D721Med (cell line): ENCODE results near the gene CLSTN2.

Experiments used
- DNase-seq: peaks from one replicate; pipeline ENCODE4 v3.0.0; 2011; ENCODE audit warnings: low spot score; ENCODE audit not compliant: insufficient read length
- FAIRE-seq: peaks from 2 replicates; lab custom pipeline; 2011; peaks lifted over from hg19 to GRCh38; lab: Jason Lieb, UNC
- TF ChIP-seq, protein P1 (sequence below): IDR thresholded peaks from 2 replicates; pipeline ENCODE4 v1.5.1; 2012; ENCODE audit warnings: mild to moderate bottlenecking, control low read depth; ENCODE audit not compliant: insufficient read depth; ENCODE audit errors: missing control alignments

The CLSTN2 gene

DNA sequence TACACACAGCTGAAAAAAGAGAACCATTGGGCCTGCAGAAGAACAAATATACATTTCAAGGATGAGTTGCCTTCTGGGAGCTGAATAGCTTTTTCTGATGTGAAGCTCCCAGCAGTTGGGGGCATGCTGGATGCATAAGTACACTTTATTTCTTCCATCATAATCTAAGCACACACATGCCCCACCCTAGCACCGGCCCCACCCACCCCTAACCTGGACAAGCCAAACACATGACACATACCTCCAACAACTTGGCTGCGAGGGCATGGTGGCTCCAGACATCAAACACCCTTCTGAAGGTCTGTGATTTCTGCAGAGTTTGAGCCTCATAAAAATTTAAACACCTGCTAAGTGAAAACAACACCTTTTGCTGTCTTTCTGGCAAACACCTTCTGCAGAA lies 435.7 kb downstream of the CLSTN2 start:
- FAIRE-seq (no peak), DNase-seq (no peak)
- TF ChIP-seq, protein P1, sequence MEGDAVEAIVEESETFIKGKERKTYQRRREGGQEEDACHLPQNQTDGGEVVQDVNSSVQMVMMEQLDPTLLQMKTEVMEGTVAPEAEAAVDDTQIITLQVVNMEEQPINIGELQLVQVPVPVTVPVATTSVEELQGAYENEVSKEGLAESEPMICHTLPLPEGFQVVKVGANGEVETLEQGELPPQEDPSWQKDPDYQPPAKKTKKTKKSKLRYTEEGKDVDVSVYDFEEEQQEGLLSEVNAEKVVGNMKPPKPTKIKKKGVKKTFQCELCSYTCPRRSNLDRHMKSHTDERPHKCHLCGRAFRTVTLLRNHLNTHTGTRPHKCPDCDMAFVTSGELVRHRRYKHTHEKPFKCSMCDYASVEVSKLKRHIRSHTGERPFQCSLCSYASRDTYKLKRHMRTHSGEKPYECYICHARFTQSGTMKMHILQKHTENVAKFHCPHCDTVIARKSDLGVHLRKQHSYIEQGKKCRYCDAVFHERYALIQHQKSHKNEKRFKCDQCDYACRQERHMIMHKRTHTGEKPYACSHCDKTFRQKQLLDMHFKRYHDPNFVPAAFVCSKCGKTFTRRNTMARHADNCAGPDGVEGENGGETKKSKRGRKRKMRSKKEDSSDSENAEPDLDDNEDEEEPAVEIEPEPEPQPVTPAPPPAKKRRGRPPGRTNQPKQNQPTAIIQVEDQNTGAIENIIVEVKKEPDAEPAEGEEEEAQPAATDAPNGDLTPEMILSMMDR, result no peak

DNA sequence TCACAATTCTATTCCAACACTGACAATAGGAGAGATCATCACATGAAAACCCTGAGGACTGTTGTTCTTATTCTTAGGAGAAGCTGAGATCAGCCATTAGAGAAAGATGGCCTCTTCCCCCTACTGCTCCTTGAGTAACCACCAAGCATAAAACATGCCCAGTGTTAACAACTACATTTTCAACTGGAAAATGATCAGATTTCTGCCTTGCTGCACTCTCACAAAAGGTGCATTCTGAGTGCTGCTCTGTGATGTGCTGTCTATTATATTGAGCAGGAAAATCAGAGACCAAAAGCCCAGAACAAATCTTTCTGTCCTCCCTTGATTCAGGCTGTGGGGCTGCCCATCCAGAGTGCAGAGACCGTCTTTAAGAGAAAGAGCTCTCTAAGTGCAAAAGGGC lies 438.2 kb downstream of the CLSTN2 start:
- TF ChIP-seq, protein P1, result no peak
- no peak for FAIRE-seq
- no peak for DNase-seq

DNA sequence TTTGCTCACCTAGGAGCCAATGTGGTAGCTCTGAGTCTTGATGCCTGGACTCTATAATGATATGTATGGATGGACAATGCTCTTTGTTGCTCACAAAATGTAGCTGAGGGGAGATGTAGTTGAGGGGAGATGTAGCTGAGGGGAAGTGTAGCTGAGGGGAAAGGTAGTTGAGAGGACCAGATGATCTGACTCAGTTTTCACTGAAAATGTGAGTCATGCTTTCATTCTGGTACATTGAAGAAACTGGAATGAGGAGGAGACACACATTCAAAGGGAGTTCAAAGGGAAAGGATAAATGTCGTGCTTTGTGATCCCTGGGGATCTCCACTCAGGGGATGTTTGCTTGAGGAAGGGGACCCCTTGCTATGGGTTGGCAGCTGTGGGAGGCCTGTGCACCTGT lies 440.0 kb downstream of the CLSTN2 start:
- FAIRE-seq, result no peak
- TF ChIP-seq, protein P1, result no peak
- DNase-seq, result no peak

DNA sequence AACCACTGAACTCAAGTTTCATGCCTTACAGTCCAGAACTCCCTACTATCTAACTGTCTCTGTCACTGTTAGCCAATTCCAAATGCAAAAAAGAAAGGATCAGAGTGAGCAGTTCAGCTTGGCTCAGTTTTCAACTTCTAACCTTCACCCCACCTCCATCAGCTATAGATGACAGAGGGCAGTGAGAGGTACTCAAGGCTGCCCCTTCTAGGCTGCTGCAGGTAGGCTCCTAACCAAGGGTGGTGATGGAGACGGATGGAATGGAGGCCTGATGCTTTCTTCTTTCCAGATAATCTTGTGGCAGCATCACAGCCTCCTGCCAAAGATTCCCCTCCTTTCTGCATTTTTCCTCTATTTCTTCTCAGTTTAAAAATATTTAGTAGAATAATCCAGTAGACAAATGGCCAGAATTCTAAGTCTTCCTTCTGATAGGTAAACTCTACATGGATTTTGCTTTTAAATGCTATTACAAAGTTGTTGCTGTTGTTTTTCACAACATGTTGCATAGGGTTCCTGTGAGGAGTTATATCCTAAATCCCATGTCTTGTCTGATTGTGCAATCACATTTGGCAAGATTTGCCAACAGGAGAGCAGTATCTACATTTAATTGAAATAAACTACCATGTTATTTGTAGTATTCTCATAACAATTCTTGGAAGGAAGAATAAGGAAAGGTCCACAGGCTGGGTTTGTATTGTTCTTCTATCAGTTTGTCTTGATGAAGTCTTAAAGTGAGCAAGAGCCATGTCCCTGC lies 441.3 kb downstream of the CLSTN2 start:
- no peak for FAIRE-seq
- DNase-seq, result no peak
- TF ChIP-seq, protein P1, result no peak

DNA sequence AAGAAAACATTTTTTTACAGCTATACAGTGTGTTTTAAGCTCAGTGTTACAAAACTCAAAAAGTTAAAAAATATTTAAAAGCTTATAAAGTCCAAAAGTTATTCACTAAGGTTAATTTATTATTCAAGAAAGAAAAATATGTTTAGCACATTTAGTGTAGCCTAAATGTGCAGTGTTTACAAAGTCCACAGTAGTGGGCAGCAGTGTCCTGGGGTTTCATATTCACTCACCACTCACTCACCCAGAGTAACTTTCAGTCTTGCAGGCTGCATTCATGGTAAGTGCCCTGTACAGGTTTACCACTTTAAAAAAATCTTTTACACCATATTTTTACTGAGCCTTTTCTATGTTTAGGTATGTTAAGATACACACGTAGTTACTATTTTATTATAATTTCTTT lies 442.7 kb downstream of the CLSTN2 start:
- DNase-seq (no peak), FAIRE-seq (no peak)
- TF ChIP-seq, protein P1, result no peak

DNA sequence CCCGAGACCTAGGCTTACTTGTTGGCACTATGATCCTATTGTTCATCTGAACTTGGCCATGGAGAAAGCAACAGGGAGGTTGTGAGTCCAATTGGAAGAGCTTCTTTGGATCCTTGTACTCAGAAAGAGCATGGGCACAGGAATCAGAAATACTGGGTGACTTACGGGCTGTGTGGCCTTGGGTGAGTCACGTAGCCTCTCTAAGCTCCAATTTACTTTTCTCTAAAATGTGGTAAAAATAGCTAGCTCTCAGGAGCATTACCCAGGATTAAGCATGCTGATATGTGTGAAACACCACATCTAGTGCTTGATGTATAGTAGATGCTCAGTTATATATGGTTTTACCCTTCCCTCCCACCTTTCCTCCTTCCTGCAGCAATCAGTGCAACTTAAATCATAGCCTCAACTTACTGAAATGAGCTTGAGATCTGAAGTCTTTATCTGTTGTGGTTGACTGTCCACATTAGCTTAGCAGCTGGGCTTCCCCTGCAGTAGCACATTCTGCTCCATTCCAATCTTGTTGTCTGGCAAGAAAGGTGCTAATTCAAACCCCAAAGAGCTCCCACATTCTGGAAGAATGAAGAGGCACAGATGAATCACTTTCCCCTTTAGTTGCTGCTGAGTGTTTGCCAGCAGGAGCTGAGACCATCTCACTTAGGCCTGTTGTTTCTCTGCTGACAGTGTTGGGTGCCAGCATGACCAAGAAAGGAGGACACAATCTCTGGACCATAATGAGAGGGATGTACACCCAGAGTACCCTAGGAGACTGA lies 443.8 kb downstream of the CLSTN2 start:
- DNase-seq, result no peak
- TF ChIP-seq, protein P1, result no peak
- no peak for FAIRE-seq
